ENCODE results near the gene PORCN. TPM values are rescaled to one million over a fixed set of nuclear protein-coding genes. Genes with fewer than 3 reads are reported as not detected.

The PORCN gene
- total RNA-seq, 1 donor from 2014 or later, result 8.9 TPM

- H3K4me1 ChIP-seq, result no peaks in the 10 kb centered on the region
- peak within 1 kb of the TSS; percentile 39 for H3K4me3 ChIP-seq
- no peaks in the 10 kb centered on the region for H3K27me3 ChIP-seq
- DNase-seq, result no peak
- intact Hi-C loops (cut with DNase I), result no loop called here
- no peaks in the 10 kb centered on the region for H3K9me3 ChIP-seq
- TF ChIP-seq CTCF (IDR thresholded peaks at IDR 0.05), result no peak
- no peaks in the 10 kb centered on the region for H3K36me3 ChIP-seq
- H3K27ac ChIP-seq, result no peak within 1 kb of the TSS
- no peak for ATAC-seq
These were observed 38.5 kb upstream of the PORCN start, which contains the start of gene SLC38A5 for GRCh38 chrX:48470110-48470832. Gene SLC38A5, minus strand, starts transcription at chrX:48470260. Its CDS starts 2,336 bp downstream, at chrX:48467924.

GRCh38 chrX:48470833-48471118, 38.0 kb upstream of the PORCN start:
- no peaks in the 10 kb centered on the region for H3K36me3 ChIP-seq
- no peak for TF ChIP-seq CTCF (IDR thresholded peaks at IDR 0.05)
- DNase-seq (no peak), ATAC-seq (no peak)
- H3K27ac ChIP-seq, result no peak overlapping the region
- no peaks in the 10 kb centered on the region for H3K27me3 ChIP-seq
- no peak overlapping the region for H3K4me3 ChIP-seq
- intact Hi-C loops (cut with DNase I), result no loop called here
- H3K4me1 ChIP-seq, result no peaks in the 10 kb centered on the region
- H3K9me3 ChIP-seq, result no peaks in the 10 kb centered on the region

DNA sequence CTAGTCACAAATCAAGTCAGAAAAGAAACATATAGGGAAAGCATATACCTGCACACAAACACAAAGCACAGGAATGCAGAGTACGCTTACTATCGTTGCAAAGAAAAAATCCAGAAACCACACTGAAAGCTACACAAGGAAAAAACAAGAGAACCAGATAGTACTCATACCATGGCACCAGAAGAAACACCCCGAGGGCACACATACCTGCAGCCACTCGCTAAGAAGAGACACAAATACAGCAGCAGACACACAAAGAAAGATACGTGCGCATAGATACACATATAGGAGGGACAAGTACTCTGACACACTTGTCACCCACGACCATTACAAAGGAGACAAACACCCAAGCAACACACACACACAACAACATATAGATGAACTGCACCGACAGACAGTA, 37.3 kb upstream of the PORCN start:
- intact Hi-C loops (cut with DNase I), result no loop called here
- Histone ChIP-seq H3K27me3 (no peaks in the 10 kb centered on the region), H3K36me3 (no peaks in the 10 kb centered on the region), H3K4me1 (no peaks in the 10 kb centered on the region), H3K9me3 (no peaks in the 10 kb centered on the region), H3K27ac (no peak overlapping the region), H3K4me3 (no peak overlapping the region)
- TF ChIP-seq CTCF (IDR thresholded peaks at IDR 0.05), result no peak
- DNase-seq, result no peak
- no peak for ATAC-seq

DNA sequence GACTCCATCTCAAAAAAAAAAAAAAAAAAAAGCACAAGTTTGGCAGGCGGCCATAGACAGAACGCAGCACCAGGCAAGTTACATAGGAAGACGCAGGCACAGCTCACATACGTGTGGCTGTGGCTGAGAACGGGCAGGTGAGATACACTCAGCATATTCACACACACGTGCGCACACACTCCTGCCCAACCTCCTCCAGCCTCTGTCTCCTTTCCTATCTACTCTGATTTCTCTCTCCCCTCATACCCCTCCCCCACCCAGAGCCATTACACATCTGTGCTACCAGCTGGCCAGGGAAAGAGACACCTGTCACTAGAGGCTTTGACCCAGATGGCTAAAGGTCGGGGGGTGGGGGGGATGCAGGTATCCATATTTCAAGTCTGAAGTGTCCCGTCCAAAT, 36.6 kb upstream of the PORCN start:
- Histone ChIP-seq H3K27ac (no peak overlapping the region), H3K36me3 (no peaks in the 10 kb centered on the region), H3K27me3 (no peaks in the 10 kb centered on the region), H3K4me3 (no peak overlapping the region), H3K4me1 (no peaks in the 10 kb centered on the region), H3K9me3 (no peaks in the 10 kb centered on the region)
- no peak for DNase-seq
- intact Hi-C loops (cut with DNase I), result no loop called here
- no peak for TF ChIP-seq CTCF (IDR thresholded peaks at IDR 0.05)
- no peak for ATAC-seq

- Histone ChIP-seq H3K9me3 (no peaks in the 10 kb centered on the region), H3K27ac (no peak overlapping the region)
- intact Hi-C loops (cut with DNase I), result no loop called here
These were observed 35.7 kb upstream of the PORCN start for GRCh38 chrX:48472851-48473703.

More at GRCh38 chrX:48472851-48473703, 35.7 kb upstream of the PORCN start:
- no peaks in the 10 kb centered on the region for H3K27me3 ChIP-seq
- H3K4me1 ChIP-seq, result no peaks in the 10 kb centered on the region
- TF ChIP-seq CTCF (IDR thresholded peaks at IDR 0.05), result no peak
- no peak overlapping the region for H3K4me3 ChIP-seq
- H3K36me3 ChIP-seq, result no peaks in the 10 kb centered on the region
- DNase-seq (no peak), ATAC-seq (no peak)
